Measurements from ENCODE around the gene WDFY4.

Gene WDFY4

DNA sequence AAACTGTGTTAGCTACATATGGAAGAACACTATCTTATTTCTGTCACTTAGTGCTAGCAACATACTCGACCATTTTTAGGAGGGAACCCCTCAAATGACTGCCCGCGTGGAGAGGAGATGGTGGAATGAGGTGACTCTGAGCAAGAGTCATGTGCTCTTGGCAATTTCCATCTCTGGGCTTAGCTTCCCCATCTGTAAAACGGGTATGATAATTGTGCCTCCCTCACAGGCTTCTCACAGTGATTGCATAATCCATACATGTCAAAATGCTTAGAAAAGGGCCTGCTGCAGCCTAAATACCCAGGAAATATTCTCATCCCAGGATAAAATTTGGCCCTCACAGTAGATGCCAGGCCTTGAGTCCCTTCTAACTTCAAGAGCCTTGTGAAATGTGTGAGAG lies 86.6 kb downstream of the WDFY4 start:
- DNase-seq (ENCODE audit: low read depth) = no peak

DNA sequence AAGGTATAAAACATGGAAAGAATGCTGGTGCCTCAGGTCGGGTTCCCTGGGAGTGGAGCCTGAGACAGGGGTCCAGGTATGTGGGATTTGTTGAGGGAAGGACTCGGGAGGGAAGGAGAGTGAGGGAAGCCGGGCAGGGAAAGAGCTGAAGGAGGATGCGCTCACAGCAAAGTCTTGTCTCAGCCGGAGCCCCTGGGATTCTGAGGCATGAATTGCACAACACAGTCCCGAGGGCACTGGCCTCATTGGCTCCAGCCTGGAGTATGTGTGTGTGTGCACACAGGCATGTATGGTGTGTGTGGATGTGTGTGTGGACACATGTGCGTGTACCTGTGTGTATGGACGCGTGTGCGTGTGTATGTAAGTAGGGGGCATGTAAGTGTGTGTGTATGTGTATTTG lies 87.4 kb downstream of the WDFY4 start:
- DNase-seq (ENCODE audit: low read depth) = no peak

DNA sequence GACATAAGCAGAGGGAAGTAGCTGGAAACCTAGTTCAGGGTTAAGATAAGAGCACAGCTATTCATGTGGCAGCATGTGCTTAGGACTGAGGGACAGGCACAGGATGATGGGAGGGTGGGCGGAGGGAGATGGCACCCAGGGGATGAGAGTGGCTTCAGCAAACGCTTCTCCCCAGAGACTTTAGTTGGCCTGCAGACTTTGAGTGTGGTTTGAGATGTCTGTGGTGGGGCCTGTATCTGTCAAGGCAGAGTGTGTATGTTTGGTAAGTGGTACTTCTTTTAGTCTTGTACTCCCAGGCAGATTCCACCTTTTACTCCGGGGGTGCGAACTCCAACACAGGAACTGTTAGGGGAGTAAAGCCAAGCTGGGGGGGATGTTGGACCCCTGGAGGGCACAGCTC lies 88.9 kb downstream of the WDFY4 start:
- DNase-seq (ENCODE audit: low read depth) = no peak

DNA sequence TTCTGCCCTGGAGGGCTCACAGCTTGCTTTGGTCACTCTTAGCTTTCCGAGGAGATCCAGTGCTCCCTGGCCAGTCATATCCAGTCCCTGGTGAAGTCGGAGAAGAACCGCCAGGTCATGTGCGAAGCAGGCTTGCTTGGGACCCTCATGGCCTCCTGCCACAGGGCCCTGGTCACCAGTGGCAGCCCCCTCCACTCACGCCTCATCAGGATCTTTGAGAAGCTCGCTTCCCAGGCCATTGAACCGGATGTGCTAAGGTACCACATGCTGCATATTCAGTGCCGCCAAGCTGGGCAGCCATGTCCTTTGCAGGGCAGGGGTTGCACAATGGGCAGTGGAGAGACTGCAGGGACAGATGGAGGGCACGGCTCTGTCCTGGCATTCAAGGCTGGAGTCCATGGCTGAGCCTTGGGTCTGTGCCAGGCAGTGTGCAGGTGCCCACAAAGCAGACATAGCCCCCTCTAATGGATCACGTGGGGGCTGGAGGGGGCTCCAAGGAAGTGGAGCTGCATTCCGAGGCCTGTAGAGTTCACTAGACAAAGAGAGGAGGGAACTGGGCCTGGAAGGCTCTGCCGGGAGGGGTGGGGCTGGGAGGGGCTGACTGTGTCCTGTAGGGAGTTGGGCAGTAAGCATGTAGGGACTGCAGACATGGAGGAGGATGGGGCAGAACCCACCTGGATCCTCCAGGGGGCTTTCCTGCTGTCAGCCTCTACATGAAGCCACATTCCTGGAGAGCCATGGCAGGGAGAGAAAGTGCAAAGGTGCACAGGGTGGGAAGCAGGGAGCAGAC lies 89.9 kb downstream of the WDFY4 start:
- DNase-seq (ENCODE audit: low read depth) = no peak

DNA sequence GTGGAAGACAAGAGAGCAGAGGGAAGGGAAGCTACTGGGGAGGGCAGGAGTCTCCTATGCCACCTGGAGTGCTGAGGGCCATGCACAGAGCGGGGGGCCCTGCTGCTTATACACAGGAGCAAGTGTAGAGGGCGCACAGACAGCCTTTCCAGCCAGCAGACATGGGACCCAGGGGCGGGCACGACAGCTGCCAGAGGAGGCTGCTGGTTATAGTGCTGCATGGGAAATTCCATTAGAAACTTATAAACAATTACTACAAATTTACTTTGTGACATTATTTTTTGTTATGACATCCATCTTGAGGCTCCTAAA lies 90.5 kb downstream of the WDFY4 start:
- DNase-seq (ENCODE audit: low read depth) = no peak

DNA sequence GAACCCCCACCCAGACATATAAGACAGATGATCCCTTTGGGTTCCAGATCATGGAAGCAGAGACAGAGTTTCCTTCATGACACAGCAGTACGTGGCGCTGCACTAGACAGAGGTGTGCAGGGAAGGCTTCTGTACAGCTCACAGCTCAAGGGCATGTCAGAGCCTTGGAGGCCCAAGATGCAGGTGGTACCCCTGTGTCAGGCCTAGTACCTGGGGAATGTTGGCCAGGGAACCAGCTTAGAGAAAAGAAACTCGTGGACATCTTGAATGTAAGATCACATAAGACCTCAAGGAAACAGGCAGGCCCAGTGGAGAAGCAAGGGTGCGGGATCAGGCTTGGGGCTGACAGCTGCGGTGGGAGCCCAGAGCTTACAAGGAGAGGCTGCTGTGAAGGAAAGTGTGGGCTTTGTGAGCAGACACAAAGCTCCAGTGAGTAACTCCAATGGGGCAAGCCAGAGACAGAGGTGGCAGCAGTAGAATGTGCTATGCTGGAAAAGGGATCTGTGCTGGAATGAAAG lies 91.4 kb downstream of the WDFY4 start:
- DNase-seq (ENCODE audit: low read depth) = no peak

DNA sequence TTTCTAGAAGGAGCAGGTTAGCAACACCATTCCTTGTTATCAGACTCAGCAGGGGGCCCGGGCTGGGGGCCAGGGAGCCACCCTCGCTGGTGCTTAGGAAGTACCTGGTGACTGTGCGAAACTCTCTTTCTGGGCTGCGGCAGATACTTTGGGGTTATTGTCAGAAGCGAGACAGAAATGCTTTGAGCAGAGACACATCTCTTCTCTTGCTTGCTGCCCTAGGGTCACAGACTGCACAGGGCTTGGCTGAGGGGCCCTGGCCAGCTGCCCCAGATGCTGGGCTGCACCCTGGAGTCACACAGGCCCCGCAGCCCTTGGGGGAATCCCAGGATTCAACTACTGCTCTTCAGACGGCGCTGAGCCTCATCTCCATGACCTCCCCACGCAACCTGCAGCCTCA lies 91.9 kb downstream of the WDFY4 start:
- DNase-seq (ENCODE audit: low read depth) = no peak

DNA sequence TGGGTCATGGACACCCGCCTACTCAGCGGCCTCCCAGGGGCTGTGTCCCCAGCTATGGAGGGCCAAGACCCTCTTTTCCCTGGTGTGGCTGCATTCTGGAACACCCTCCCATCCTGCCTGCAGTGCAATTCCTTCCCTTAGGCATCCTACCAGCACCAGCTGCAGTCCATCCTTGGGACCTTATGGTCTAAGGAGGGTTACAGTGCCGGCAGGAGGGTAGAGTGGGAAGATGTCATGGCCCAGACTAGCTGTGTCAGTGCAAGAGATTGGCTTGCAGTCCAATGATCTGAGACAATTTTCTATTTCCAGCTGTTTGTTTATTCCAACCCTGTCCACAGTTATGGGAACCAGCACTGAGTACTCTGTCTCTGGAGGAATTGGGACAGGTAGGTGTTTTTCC lies 92.4 kb downstream of the WDFY4 start:
- DNase-seq (ENCODE audit: low read depth) = no peak

DNA sequence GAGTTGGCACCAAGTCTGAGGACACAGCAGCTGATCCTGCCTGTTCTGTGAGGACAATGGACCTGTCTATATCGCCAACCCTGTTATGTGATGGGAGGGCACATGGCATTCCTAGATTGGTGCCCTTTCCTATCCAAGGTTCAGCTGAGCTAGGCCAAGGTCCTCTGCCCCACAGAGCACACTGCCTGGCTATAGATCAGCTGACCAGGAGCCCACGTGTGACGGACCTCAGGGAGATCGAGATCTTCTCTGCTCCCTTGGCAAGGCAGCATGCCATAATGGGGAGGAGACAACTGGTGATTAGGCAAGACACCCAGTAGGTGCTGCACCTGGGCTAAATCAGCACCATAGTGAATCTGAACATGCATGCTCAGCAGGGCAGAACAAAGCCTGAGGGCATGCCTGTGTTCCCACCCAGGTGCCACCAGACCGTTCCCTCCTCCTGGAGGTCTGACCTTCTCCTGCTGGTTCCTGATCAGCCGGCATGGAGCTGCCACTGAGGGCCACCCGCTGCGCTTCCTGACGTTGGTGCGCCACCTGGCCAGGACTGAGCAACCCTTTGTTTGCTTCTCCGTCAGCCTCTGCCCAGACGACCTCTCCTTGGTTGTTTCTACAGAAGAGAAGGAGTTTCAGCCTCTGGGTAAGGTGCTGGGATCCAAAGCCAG lies 93.7 kb downstream of the WDFY4 start:
- DNase-seq (ENCODE audit: low read depth) = no peak

DNA sequence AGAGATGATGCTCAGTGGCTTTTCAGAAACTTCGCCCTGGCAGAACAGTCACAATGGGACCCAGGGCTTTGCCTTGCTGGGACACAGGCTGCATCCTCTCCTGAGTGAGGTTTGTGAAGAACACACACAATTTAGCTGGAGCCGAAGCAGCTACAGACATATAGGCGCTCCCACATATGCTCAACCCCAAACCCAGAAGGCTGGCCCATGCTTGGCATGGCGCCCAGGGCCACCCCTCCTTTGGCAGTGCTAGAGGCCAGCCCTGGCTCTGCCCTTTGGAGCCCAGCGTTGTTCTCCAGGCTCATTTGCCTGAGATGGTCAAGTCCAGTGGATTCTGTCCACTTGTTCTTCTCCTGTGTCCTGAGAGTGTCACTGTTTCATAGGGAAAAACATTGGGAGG lies 94.4 kb downstream of the WDFY4 start:
- DNase-seq (ENCODE audit: low read depth) = no peak

DNA sequence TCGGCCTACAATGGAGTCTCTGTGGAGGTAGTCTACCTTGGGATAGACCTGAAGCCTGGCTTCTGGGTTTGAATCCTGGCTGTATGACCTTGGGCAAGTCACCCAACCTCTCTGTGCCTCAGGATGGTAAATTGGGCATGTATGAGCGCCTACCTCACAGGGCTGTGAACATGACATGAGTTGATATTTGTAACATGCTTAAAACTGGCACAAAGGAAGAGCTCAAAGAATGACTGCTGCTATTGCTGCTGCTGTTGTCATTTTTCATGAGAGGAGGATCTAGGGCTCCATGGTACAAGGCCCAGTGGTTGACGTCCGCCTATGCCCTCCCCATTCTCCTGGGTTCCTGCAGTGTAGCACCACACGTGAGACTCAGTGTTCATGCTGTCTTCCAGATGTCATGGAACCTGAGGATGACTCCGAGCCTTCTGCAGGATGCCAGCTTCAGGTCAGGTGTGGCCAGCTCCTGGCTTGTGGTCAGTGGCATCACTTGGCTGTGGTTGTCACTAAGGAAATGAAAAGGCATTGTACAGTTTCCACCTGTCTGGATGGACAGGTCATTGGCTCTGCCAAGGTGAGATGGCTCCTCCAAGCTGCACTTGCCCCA lies 95.0 kb downstream of the WDFY4 start:
- no peak for DNase-seq (ENCODE audit: low read depth)

DNA sequence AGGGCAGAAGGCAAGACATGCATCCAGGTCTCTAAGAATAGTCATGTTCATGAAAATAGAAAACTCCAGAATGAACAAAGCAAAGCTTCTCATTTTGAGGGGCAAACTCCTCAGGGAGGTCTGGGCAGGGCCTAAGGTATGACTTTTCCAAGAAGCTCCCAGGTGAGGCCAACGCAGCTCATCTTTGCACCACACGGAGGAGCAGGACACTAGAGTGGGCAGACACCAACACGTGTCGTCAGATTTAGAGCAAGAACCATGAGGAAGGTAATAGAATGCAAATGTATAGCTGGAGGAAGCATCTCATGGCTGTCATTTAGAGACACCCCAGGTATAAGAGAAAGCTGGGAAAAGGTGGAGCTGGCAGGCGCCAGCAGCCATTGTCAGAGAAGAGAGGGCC lies 95.7 kb downstream of the WDFY4 start:
- no peak for DNase-seq (ENCODE audit: low read depth)

DNA sequence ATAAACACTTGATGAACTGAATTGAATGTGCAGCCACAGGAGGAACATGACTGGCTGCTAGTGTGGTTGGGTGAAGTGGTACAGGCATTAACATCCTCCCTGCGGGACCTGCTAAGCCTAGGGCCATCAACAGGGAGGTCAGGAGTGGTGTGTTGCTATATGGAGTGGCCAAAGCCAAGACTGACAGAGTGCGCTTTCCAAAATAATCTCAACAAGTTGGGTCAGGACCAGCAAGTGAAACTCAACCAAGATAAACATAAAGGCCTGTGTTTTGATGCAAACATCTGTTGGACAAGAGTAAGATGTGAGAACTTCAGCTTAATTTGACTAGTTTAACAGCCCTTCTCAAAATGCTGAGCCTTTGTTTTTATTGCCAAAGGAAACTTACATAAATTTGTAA lies 97.7 kb downstream of the WDFY4 start:
- DNase-seq (ENCODE audit: low read depth) = no peak

DNA sequence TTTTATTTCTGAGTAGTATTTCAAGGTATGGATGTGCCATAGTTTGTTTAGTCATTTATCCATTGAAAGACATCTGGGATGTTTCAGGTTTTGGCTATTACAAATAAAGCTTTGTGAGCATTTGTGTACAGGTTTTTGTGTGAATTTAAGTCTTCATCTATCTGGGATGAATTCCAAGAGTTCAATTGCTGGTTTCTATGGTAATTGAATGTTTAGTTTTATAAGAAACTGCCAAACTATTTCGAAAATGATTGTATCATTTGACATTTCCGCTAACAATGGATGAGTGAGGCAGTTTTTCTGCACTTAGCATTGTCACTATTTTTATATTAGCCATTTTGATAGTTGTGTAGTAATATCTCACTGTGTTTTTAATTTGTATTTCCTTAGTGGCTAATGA lies 99.4 kb downstream of the WDFY4 start:
- DNase-seq (ENCODE audit: low read depth) = no peak

DNA sequence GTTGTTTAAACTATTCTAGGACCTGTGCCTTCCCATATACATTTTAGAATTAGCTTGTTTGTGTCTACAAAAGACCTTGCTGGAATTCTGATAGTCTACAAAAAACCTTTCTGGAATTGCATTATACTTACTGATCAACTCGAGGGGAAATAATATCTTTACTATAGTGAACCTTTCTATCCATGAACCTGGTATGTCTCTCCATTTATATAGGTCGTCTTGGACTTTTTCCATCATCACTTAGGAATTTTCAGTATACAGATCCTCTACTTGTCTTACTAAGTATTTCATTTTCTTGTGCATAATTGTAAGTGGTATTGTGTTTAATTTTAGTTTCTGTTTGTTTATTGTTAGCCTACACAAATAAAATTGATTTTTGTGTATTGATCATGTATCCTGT lies 101.1 kb downstream of the WDFY4 start:
- DNase-seq (ENCODE audit: low read depth) = no peak

DNA sequence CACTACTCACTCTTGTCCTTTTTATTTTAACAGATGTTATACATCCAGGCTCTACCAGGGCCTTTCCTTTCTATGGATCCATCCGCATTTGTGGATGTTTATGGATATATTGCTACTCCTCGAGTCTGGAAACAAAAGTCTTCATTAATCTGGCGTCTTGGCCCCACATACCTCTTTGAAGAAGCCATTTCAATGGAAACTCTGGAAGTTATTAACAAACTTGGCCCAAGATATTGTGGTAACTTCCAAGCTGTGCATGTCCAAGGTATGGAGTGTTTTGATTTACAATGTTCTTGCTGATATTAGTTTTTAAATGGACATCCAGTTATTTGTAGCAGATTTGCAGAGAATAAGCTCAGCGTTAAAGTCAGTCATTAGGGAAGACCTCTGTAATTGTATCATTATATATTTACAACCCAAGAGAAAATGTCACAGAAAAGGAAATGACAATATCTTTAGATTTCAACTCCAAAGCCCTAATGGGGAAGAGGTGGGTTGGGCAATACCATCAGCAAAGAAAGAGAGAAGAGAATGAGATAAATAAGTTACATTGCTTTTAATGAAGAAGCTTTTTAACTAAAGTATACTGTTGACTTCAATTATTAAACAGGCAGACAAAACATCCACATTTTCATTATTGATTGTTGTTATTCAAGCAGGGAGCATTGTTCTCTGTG lies 102.1 kb downstream of the WDFY4 start:
- no peak for DNase-seq (ENCODE audit: low read depth)

DNA sequence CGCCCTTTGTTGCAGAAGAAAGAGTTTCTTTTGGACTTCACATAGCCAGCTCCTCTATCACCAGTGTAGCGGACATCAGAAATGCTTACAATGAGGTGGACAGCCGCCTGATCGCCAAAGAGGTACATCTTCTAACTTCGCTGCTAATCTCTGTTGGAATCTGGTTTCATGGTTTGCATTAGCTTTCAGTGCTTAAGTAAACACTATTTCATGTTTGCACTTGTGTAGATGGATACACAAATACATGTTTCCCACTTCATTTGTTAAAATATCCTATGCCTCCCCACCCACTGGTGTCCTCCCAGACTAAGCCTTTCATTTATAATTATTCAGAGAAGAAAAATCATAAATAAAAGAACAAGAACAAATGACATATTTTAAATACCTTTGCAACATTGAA lies 103.9 kb downstream of the WDFY4 start:
- no peak for DNase-seq (ENCODE audit: low read depth)

DNA sequence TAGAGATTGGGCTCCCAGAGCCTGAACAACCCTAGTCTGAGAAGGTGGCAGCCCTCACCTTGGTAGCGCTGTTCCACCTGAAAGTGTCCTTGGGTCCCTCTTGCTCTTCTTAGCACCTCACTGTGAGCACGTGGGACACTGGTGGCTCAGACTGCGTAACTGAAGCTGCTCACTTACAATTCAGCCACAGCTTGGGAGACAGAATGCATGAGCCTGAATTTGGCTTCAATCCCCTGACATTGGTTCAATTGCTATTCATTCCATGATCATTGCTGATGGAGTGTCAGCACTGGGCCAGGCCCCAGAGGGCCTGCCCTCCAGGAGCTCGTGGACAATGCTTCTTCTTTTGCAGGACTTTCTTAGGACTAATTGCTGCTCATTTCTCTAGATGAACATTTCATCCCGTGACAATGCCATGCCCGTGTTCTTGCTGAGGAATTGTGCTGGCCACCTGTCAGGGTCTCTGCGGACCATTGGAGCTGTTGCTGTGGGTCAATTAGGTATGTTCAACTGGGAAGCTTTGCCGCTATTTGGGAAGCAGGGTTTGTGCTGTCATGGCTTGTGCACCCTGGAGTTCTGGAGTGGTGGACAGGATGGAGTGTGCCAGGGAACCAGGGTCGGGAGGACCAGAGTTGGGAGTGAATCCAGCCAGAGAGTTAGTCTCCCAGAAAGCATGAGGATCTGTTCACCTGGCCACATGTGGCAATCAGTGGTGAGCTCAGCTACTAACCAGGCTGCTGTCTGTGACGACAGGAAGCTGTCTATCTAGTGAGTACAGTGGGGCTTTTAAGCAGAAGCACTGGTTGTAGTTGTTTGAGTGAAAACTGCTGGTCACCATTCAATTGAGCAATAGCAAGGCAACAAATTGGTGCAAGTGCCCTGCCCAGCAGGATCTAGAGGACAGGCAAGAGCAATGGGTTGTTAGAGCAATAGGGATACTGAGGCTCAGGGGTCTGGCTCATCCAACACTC lies 105.1 kb downstream of the WDFY4 start:
- DNase-seq (ENCODE audit: low read depth) = no peak

DNA sequence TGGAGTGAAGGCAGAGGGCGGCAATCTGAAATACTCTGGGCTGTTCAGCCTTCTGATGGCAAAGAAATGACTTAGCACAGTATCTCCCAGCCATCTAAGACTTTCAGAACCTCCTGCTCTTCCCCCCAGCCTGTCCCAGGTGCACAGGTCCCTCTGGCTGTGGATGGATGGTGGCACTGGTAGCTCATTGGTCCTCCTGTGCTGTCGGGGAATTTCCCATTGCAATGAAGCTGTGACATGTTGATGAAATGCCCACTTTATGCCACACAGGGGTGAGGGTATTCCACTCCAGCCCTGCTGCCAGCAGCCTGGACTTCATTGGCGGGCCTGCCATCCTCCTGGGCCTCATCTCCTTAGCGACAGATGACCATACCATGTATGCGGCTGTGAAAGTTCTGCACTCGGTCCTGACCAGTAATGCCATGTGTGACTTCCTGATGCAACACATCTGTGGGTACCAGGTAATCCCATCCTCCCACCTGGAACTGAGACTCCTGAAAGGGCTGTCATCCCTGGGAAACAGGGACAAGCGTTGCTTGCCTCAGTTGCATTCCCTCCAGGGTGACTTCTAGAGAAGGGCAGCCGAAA lies 105.9 kb downstream of the WDFY4 start:
- no peak for DNase-seq (ENCODE audit: low read depth)

DNA sequence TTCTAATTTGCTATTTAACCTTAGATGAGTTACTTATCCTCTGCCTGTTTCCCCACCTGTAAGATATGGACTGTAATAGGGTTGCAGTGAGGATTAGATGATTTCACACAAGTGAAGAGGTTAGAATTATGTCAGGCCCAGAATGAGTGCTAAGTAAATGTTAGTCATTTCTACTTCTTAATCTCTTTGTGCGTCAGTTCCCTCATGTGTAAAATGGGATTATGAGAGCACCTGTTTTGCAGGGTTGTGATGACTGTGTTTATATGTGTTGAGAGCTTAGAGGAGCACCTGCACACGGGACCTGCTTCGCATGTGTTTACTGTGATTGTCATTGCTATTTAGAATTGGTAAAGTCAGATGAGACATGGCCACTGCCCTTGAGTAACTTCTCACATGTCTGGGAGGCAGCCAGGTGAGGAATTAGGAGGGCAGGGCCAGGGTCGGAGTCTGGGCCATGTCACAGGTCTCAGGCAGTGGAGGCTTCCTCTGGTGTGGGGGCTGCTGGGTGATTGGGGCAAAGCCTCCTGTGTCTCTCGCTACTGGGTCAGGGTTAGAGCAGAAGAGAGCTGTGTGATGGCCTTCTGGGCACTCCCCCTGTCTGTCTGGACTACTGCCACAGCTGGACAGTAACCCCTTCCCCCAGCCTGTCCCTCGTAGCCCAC lies 106.7 kb downstream of the WDFY4 start:
- DNase-seq (ENCODE audit: low read depth) = no peak

DNA sequence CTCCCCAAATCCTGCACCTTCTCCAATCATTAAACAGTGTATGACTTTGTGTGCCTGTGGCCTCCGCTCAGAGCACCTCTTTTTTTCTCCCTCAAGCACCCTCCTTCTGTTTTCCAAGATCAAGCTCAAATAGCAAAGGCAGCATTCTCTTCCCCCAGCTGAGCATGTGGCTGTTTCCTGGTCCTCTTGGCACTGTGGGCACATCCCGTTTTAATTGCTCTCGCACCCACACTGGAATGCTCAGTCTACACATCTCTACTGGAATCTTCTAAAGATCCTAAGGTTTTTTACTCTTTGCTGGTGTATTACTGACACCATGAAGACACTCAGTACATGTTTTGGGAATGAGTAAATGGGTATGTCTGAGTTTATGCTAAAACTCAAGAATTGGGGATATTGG lies 107.4 kb downstream of the WDFY4 start:
- DNase-seq (ENCODE audit: low read depth) = no peak

All from fibroblast of the conjunctiva (primary cell).